CD4-positive, alpha-beta T cell treated with Interleukin-21 for 1 hour (primary cell): Measurements from ENCODE around the gene PIM3.
"Not testable (repeated sequence)": the region's sequence is repeated elsewhere in the genome, so short reads cannot be mapped to it uniquely, and the experiment has no call there.

Experiments
- DNase-seq: peaks from one replicate; pipeline ENCODE4 v3.0.0-alpha.2; 2020

PIM3 gene

GRCh38 chr22:49968831-49969661, 8.5 kb downstream of the PIM3 start:
- peak; percentile 23 for DNase-seq

DNA sequence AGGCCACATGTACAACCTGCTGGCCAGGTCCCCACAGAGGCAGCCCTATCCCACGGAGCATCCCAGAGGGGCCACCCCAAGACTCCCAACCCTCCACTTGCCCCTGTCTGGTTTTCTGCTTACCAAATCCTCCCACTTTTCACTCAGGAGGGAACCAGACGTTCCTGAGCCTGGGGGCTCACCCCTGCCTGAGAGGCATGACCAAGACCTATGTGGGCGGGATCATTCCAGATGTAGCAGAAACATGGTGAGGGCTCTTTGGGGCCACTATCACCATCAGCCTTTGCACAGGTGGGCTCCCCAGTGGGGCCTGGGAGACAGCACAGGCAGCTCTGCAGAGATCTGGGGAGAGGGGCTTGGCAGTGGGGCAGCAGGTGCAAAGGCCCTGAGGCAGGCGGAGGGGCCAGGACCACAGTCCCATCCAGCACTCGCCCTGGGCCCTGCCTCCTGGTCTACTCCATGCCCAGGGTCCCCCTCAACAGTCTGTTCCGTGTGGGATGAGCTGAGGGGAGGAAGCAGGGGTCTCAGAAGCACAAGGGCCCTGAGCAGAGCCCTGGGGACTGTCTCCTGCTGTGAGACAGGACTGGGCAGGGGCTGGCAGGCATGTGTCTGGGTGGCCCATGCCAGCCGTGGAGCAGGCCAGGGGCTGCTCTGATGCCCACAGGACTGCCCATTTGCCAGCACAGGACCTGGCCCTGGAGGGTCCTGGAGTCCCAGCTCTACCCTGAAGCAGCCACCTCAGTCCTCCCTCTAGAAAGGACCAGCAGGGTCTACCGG, 9.4 kb downstream of the PIM3 start:
- no peak for DNase-seq

DNA sequence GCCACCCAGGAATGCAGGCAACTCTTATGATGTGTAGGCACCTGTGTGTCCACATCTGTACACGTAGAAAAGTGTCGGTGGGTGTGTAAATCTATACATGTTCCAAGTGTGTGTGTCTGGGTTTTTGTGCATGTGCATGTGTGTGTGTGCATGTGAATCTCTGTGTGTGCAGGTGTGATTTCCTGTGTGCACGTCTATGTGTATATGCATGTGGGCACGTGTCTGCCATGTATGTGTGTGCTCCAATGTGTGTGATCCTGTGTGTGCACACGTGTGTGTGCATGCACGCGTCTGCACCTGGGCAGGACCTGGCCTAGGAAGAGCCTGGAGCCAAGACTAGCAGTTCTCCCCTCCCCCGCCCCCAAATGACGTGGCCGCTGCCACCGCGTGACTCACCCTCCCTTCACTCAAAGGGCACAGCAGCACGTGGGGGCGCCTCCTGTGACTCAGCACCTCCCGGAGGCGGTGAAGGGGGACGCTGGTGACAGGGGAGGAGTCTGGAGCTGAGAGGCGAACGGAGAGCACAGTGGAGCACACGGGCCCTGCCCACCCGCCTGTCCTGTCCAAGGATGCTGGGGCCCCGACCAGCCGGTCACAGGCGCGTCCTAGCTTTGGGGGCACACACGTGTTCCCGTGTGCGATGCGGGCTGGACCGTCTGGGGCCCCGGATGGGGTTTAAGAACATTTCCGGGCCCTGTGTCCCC, 10.1 kb downstream of the PIM3 start:
- DNase-seq: peak; percentile 94

- no peak for DNase-seq
Measured at GRCh38 chr22:49971232-49972162, 10.9 kb downstream of the PIM3 start.

DNA sequence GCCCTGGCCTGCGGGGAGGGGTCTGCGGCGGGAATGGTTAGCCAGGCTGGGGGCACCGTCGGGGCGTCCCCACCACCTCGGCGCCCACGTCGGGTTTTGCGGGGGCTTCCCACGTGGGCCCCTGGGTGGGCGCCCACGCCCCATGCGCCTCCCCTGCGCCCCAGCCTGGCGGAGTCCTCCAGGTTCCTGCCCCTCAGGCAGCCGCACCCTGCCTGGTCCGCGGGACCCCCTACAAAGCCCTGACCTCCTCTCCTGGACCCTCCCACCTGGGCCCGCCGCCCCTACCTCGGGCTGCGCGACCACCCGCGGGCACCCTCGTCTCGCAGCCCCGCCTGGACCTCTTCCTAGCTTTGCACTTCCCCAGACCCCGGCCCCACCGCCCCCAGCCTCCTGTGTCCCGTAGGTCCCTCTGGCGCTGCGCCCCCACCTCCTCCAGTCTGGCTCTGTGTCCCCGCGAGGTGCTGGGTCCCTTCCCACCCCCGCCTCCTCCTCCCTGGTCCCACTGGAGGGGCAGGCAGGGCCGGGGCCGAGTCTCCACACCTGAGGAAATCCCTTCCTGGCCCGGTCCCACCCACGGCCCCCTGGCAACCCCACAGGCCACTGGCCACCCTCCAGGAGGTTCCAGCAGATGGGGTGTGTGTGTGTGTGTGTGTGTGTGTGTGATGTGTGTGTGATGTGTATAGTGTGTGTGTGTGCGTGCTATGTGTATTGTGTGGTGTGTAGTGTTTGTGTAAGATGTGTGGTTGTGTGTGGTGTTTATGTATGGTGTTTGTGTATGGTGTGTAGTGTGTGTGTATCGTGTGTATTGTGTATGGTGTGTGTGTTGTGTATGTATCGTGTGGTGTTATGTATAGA, 11.8 kb downstream of the PIM3 start:
- no peak for DNase-seq

- peak; percentile 17 for DNase-seq
Measured at GRCh38 chr22:49973018-49973961, 12.7 kb downstream of the PIM3 start.

DNA sequence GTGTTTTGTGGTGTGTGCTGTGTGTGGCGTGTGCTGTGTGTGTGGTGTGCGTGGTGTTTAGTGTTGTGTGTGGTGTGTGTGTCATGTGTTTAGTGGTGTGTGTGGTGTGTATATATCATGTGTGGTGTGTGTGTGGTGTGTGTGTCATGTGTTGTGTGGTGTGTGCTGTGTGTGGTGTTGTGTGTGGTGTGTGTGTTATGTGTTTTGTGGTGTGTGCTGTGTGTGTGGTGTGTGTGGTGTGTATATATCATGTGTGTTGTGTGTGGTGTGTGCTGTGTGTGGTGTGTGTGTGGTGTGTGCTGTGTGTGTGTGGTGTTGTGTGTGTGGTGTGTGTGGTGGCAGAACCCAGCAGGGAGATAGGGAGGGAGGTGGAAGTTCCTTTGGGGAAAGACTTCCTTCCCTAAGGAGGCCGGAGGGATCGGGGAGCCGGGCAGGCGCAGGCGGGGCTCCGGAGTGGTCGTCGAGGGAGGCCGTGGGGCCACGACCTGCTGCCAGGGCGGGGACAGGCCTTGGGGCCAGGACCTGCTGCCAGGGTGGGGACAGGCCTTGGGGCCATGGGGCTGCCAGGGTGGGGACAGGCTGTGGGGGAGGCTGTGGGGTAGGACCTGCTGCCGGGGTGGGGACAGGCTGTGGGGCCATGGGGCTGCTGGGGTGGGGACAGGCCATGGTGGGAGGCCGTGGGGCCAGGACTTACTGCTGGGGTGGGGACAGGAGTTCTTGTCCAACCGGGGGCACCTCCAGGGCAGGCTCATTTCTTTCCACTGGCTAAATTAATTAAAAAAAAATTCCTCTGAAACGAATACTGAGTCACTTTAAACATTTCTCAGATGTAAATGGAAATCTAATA, 15.2 kb downstream of the PIM3 start:
- peak; percentile 39 for DNase-seq

DNA sequence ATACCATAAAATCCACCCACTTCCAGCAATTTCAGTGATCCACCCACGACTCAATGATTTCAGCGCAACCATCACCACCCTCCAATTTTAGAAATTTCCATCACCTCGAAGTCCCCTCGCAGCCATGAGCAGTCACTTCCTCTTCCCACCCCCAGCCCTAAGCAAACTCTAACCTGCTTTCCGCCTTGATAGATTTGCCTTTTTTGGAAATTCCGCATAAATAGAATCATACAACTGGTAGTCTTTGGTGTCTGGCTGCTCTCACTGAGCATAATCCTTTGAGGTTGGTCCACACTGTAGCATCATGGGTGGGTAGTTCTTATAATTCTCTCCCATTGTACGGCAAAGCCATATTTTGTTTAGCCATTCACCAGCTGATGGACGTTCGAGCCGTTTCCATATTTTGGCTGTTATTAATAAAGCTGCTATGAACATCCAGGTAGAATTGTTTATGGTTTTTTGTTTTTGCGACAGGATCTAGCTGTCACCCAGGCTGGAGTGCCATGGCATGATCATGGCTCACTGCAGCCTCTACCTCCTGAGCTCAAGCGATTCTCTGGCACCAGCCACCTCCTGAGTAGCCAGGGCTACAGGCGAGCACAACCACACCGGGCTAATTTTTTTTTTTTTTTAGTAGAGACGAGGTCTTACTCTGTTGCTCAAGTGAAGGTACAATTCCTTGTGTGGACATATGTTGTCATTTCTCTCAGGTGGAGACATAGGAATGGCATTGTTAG, 16.0 kb downstream of the PIM3 start:
- DNase-seq: peak; percentile 78

GRCh38 chr22:49977578-49977977, 17.0 kb downstream of the PIM3 start:
- DNase-seq: no peak

DNA sequence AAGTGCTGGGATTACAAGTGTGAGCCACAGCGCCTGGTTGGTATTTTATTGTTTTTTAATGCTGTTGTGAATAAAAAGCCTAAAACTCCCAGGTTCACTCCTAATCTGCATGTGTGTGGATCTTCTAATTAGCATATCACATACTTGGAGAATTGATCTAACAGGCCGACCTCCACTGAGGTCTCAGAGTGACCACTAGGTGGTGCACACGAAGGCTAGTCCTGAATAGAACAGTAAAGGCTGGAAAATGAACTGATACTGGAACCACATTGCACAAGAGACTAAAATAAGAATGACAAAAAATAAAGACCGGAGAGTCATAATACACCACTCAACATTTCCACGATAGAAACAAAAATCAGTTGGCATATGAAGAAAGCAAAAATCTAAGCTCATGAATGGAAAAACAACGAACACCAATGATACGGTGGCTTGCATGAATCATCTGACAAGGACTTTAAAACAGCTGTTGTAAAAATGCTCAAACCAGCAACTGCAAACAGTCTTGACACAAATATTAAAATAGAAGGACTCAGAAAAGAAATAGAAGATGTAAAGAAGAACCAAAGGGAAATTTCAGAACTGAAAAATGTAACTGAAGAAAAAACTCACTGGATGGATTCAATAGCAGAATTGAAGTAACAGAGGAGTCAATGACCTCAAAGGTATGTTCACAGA, 19.2 kb downstream of the PIM3 start:
- peak; percentile 48 for DNase-seq

DNA sequence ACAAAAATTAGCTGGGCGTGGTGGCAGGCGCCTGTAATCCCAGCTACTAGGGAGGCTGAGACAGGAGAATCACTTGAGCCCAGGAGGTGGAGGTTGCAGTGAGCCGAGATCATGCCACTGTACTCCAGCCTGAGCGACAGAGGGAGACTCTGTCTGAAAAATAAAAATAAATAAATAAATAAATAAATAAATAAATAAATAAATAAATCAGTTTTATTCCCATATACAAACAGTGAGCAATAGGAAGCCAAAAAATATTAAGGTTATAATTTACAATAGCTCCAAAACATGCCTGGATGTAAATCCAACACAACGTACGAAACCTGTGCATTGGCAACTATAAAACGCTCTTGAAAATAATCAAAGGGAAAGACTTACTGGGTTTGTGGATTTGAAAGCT, 21.2 kb downstream of the PIM3 start:
- DNase-seq: not testable (repeated sequence)

- DNase-seq: peak; percentile 60
Measured at GRCh38 chr22:49983148-49984042, 22.8 kb downstream of the PIM3 start.

GRCh38 chr22:49986325-49986724, 25.8 kb downstream of the PIM3 start:
- DNase-seq: no peak

DNA sequence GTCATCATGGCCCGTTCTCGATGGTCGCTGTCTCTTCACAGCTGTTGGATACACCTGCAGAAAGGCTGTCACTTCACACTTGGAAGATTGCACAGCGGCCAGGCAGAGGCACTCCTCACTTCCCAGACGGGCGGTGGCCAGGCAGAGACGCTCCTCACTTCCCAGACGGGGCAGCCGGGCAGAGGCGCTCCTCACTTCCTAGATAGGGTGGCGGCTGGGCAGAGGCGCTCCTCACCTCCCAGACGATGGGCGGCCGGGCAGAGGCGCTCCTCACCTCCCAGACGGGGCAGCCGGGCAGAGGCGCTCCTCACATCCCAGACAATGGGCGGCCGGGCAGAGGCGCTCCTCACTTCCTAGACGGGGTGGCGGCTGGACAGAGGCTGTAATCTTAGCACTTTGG, 29.3 kb downstream of the PIM3 start:
- DNase-seq: not testable (repeated sequence)

GRCh38 chr22:49991167-49991566, 30.6 kb downstream of the PIM3 start:
- DNase-seq: no peak

- no peak for DNase-seq
Measured at GRCh38 chr22:49991907-49992533, 31.4 kb downstream of the PIM3 start.
